Measurements from ENCODE around the gene PDE1C.

DNA sequence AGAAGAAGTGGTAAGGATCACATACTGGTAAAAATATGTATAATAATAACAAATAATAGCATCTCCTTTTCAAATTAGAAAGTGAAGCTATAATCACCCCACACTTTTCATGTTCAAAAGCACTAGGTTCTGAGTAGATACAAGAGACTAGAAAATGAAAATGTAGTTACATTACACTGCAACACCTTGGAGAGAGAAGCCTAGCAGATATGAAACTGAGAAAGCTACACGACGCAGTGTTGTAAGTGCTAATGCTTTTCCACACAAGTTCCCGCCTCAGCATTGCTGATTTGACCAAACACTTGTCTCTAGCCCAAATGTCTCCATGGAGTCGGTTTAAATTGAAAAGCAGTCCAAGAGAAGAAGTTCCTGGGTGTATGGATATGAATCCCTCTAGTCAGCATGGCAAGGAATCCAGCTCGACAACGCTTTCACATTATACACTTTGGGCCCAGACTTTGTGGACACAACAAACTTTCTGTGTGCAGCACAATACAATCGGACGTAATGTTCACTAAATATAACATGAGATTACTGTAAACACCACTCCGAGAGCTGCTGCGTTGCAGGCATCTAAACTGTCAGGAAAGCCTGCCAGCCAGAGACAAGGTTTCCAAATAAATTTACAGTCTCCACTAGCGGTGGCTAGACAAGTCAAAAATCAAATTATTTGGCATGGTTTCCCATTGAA lies 1.7 kb downstream of the PDE1C start:
- TF ChIP-seq, protein P1, sequence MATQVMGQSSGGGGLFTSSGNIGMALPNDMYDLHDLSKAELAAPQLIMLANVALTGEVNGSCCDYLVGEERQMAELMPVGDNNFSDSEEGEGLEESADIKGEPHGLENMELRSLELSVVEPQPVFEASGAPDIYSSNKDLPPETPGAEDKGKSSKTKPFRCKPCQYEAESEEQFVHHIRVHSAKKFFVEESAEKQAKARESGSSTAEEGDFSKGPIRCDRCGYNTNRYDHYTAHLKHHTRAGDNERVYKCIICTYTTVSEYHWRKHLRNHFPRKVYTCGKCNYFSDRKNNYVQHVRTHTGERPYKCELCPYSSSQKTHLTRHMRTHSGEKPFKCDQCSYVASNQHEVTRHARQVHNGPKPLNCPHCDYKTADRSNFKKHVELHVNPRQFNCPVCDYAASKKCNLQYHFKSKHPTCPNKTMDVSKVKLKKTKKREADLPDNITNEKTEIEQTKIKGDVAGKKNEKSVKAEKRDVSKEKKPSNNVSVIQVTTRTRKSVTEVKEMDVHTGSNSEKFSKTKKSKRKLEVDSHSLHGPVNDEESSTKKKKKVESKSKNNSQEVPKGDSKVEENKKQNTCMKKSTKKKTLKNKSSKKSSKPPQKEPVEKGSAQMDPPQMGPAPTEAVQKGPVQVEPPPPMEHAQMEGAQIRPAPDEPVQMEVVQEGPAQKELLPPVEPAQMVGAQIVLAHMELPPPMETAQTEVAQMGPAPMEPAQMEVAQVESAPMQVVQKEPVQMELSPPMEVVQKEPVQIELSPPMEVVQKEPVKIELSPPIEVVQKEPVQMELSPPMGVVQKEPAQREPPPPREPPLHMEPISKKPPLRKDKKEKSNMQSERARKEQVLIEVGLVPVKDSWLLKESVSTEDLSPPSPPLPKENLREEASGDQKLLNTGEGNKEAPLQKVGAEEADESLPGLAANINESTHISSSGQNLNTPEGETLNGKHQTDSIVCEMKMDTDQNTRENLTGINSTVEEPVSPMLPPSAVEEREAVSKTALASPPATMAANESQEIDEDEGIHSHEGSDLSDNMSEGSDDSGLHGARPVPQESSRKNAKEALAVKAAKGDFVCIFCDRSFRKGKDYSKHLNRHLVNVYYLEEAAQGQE (IDR thresholded peaks at IDR 0.05; ENCODE audit: insufficient read depth in 1 of 2, low read depth in 2 of 2, low read length in 2 of 2) = no peak
- no peak for TF ChIP-seq TAF1 (IDR thresholded peaks at IDR 0.05; ENCODE audit: borderline replicate concordance, insufficient read depth, low read length)
- no peak for TF ChIP-seq POLR2AphosphoS5 (IDR thresholded peaks at IDR 0.05; ENCODE audit: low read depth, low read length)
- no peak for TF ChIP-seq FOXP2 (optimal IDR thresholded peaks at IDR 0.05; ENCODE audit: borderline replicate concordance, extremely low read depth, extremely low read length, insufficient read depth)
